ENCODE results near the gene GDF2.

GRCh38 chr10:47317251-47317650 is 5.0 kb upstream of the GDF2 start:
- TF ChIP-seq CTCF (IDR thresholded peaks at IDR 0.05 in 4 of 5, conservative IDR thresholded peaks at IDR 0.05 in 1 of 5) (no peak), POLR2A (IDR thresholded peaks at IDR 0.05) (no peak)
